C4-2B (cell line): ENCODE results near the gene LMNTD2.

ENCODE experiments used
- H3K27ac ChIP-seq: fragments of 450-650 bp; 2 replicates; pipeline ENCODE4 v1.5.1; 2017
- ZFX ChIP-seq: fragments of 450-650 bp; IDR thresholded peaks from 2 replicates; pipeline ENCODE4 v1.6.1; 2017
- TF ChIP-seq, protein P1 (sequence below): fragments of 450-650 bp; conservative IDR thresholded peaks from 2 replicates; pipeline ENCODE4 v1.5.1; 2017; ENCODE audit warnings: mild to moderate bottlenecking

The LMNTD2 gene

DNA sequence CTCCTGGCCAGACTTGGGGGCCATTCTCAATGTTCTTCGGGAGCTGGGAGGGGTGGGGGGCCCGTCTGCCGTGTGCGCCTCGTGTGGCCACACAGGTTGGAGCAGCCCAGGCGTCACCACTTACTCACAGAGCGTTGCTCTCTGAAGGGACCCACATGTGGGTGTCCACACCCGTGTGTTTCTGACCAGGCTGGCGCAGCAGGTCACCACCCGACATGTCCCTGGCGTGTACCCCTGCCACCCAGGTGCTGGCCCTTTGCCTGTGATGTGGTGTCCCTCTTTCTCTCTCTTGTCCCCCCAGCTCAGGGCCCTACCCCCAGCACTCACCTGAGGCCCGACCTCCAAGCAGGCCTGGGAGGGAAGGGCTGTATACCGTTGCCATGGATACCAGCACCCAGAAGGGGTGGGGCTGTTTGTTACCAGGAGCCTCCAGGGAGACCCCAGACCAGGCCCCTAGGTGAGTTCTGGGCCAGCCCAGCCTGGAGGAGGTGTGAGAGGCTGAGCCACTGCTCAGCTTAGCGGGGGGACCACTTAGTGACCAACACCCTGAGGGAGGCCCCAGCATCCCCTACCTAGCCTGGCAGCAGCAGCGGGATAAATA, 1.4 kb downstream of the LMNTD2 start:
- TF ChIP-seq, protein P1, sequence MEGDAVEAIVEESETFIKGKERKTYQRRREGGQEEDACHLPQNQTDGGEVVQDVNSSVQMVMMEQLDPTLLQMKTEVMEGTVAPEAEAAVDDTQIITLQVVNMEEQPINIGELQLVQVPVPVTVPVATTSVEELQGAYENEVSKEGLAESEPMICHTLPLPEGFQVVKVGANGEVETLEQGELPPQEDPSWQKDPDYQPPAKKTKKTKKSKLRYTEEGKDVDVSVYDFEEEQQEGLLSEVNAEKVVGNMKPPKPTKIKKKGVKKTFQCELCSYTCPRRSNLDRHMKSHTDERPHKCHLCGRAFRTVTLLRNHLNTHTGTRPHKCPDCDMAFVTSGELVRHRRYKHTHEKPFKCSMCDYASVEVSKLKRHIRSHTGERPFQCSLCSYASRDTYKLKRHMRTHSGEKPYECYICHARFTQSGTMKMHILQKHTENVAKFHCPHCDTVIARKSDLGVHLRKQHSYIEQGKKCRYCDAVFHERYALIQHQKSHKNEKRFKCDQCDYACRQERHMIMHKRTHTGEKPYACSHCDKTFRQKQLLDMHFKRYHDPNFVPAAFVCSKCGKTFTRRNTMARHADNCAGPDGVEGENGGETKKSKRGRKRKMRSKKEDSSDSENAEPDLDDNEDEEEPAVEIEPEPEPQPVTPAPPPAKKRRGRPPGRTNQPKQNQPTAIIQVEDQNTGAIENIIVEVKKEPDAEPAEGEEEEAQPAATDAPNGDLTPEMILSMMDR, result no peak
- TF ChIP-seq ZFX, result no peak
- no peak overlapping the region for H3K27ac ChIP-seq

DNA sequence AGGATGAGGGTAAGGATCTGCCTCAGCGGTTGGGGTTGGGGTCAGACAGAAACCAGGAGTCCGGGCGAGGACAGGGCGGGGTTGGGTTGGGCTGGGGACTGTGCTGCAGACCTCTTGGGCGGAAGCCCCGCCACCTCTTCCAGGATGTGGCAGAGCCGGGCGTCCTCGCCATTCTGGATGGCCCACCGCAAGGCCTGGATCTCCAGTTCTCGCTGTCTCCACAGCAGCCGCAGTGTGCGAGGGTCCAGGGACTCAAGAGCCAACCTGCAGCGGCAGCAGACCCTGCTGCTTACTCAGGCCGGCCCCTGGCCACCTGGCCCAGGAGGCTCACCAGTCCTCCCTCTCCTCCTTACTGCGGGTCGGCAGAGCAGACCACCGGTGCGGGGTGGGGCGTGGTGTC, 2.0 kb downstream of the LMNTD2 start:
- no peak overlapping the region for H3K27ac ChIP-seq
- TF ChIP-seq ZFX, result no peak
- TF ChIP-seq, protein P1, result no peak

DNA sequence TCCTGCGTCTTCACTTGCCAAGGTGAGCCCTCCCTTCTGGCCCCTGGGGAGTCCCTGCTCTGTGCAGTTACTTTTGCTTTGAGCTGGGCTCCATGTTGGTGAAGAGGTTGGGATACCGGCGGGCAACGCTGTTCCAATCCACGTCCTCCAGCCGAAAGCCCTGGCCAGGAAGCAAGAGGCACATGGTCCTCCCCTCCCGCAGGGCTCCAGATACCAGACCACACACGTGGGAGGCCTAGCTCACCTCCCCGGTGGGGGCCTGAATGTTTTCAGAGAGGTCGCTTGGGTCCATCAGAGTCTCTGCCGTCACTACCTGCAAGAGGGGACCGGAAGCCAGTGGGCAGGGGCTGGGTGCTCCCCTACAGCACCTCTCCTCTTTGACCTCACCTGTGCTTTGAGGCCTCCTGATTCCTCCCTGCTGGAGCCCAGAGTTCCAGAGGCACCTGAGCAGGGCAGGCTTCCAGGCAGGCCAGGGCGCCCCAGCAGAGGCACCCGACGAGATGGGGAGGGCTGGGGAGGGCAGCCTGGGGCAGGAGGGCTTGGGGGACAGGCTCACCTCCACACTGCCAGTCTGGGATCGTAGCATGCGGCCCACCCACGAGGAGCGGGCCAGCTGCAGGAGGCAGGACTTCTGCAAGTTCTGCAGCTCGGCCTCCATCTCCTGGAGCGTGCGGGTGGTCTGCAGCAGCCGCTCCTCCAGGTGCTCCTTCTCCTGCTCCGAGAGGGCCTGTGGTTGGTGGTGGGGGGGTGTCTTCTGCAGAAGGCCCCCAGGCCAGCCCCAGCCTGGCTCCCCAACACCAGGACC, 3.0 kb downstream of the LMNTD2 start:
- TF ChIP-seq, protein P1, result no peak
- no peak for TF ChIP-seq ZFX
- H3K27ac ChIP-seq, result no peak overlapping the region

DNA sequence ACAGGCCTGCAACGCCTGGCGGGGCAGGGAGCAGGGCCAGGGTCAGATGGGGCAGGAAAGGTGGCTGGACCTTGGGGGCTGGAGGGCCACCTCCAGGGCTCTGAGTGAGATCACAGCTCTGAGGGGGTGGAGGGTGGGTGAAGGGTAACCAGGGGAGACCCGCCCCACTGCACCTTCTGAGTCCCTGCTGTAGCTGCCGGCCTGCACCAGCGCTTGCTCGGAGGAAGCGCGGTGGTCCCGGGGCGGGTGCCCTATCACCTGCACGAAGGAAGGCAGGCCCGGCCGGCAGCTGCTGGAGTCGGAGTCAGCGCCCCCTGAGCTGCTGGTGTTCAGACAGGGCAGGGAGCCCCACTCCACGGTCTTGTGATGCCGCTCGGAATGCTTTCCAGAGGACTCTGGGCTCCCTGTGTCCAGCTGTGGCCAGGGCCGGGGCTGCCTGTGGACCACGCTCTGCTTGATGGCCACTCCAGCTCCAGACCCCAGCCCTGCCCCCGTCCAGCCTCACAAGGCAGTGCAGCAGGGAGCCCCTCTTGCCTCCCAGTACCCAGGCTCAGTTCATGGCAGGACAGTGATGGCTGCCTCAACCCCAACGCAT, 3.8 kb downstream of the LMNTD2 start:
- no peak overlapping the region for H3K27ac ChIP-seq
- TF ChIP-seq, protein P1, result no peak
- TF ChIP-seq ZFX, result no peak

DNA sequence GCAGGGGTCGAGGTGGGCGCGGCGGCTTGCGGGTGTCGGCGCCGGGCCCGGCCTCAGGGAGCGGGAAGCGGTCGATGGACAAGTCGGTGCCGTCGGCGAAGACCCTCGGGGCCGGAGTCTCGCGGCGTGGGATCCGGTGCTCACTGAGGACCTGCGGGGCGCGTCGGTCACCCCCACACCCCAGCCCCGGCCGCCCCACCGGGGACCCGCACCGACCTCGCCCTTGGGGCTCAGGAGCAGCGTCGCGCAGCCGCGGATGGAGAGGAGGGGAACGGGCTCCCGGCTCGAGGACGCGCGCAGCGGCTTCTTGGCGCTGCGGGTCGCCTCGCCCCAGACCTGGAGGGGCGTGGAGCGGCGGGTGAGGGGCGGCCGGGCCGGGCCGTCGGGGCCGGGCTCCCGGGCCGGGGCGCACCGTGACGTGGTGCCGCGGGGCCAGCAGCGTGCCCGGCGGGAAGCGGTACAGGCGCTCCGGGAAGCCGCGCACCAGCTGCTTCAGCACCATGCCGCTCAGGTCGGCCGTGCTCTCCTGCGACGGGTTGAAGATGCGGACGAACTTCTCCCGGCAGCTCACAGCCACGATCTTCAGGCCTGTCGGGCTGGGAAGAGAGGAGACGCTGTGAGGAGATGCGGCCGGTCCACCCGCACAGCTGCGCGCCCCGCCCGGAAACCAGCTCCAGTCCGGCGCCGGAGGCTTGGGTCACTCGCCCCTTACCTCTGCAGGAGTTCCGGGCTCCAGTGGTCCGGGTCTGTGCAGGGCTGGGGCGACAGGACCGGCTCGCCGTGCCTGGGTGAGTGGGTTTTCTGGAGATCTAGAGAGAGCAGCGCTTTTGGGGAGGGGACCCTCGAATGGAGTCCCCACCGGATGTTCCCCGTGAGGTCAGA, 4.5 kb downstream of the LMNTD2 start:
- H3K27ac ChIP-seq, result no peak overlapping the region
- TF ChIP-seq ZFX, result no peak
- TF ChIP-seq, protein P1, result no peak

DNA sequence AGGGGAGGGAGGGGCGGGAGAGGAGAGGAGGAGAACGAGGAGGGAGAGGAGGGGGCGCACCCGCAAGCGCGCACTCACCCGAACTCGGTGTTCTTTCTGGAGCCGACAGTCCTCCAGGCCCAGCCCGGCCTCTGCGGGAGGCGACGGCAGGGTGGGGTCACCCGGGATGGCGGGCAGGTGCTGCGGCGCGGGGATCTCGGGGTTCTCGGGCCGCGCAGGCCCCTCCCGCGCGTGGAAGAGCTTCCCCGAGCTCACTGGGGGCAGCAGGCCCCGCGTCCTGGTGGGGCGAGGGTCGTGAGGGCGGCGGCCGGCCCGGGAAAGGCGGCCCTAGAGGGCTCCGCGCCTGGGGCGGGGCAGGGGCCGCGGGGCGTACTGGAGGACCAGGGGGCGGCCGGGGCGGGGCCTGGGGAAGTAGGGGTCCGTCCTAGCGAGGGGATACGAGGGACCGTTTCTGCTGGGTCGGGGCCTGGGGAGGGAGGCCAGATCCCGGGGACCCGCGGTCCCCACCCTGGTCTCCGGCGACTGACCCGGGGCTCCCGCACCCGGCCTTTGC, 5.2 kb downstream of the LMNTD2 start:
- TF ChIP-seq ZFX, result no peak
- TF ChIP-seq, protein P1, result no peak; the same call in 1 of the 2 replicates
- no peak overlapping the region for H3K27ac ChIP-seq
